ENCODE measurements around the gene ME1.

DNA sequence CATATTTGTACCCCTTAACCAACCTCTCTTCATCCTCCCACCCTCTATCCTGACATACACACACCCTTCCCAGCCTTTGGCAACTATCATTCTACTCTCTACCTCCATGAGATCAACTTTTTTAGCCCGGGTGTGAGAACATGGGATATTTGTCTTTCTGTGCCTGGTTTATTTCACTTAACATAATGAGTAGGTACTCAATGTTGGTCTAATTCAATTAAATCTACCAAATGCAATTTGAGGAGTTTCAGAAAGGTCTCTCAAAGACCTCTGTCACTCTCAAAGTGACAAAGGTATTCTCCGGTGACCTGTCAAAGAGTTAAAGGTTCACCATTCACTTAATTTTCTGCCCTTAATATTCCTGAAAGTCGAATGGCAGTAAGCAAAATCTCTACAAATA, 87.7 kb downstream of the ME1 start:
- TF ChIP-seq, protein P1, sequence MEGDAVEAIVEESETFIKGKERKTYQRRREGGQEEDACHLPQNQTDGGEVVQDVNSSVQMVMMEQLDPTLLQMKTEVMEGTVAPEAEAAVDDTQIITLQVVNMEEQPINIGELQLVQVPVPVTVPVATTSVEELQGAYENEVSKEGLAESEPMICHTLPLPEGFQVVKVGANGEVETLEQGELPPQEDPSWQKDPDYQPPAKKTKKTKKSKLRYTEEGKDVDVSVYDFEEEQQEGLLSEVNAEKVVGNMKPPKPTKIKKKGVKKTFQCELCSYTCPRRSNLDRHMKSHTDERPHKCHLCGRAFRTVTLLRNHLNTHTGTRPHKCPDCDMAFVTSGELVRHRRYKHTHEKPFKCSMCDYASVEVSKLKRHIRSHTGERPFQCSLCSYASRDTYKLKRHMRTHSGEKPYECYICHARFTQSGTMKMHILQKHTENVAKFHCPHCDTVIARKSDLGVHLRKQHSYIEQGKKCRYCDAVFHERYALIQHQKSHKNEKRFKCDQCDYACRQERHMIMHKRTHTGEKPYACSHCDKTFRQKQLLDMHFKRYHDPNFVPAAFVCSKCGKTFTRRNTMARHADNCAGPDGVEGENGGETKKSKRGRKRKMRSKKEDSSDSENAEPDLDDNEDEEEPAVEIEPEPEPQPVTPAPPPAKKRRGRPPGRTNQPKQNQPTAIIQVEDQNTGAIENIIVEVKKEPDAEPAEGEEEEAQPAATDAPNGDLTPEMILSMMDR (IDR thresholded peaks at IDR 0.05), result no peak
- TF ChIP-seq ZFX (IDR thresholded peaks at IDR 0.05; ENCODE audit: borderline replicate concordance), result no peak
